H1 (cell line): ENCODE measurements around the gene BZW1. TPM values are rescaled to one million over a fixed set of nuclear protein-coding genes. Genes with fewer than 3 reads are reported as not detected.

Experiments
- CTCF ChIA-PET: fragments of 300-600 bp; sonication (Branson Sonifier 250); formaldehyde crosslinking; loops from one replicate; lab custom pipeline; 2021; ENCODE audit not compliant: partially characterized antibody; lab: Charles Lee
- POLR2A ChIA-PET: fragments of 300-600 bp; sonication (Branson Sonifier 250); formaldehyde crosslinking; loops from one replicate; lab custom pipeline; 2021; ENCODE audit warnings: inconsistent platforms; ENCODE audit not compliant: partially characterized antibody; lab: Charles Lee
- DNase-seq, 2 experiments: peaks; one replicate each; pipeline versions ENCODE4 v3.0.0 to v3.0.0-alpha.2; 2010 to 2022; ENCODE audit warnings: low spot score in 2 of 2, low read depth in 1 of 2, mixed read lengths in 1 of 2
- FAIRE-seq: peaks from 2 replicates; lab custom pipeline; 2011; peaks lifted over from hg19 to GRCh38; lab: Jason Lieb, UNC
- H2AFZ ChIP-seq: 2 replicates; pipeline ENCODE4 v1.8.1; 2012; ENCODE audit warnings: low read length, inconsistent platforms
- H2AK5ac ChIP-seq: 2 replicates; pipeline ENCODE4 v1.6.1; 2013; ENCODE audit warnings: low read depth, low read length
- H2BK120ac ChIP-seq: replicated peaks from 2 replicates; pipeline ENCODE3; 2013; ENCODE audit warnings: low read depth, low read length, inconsistent platforms
- H2BK12ac ChIP-seq: 2 replicates; pipeline ENCODE4 v1.6.1; 2013; ENCODE audit warnings: low read depth, low read length
- H2BK15ac ChIP-seq: 2 replicates; pipeline ENCODE4 v1.6.1; 2013; ENCODE audit warnings: low read length
- H2BK20ac ChIP-seq: 2 replicates; pipeline ENCODE4 v1.6.1; 2013; ENCODE audit warnings: low read length
- H2BK5ac ChIP-seq: 2 replicates; pipeline ENCODE4 v1.6.1; 2013; ENCODE audit warnings: low read depth, low read length
- H3K14ac ChIP-seq: 2 replicates; pipeline ENCODE4 v1.6.1; 2013; ENCODE audit warnings: inconsistent platforms; ENCODE audit not compliant: insufficient read length
- H3K18ac ChIP-seq: 2 replicates; pipeline ENCODE4 v1.6.1; 2013; ENCODE audit warnings: low read length; ENCODE audit errors: extremely low read depth
- H3K23ac ChIP-seq: 2 replicates; pipeline ENCODE4 v1.6.1; 2013; ENCODE audit warnings: inconsistent platforms; ENCODE audit not compliant: insufficient read length
- H3K23me2 ChIP-seq: 2 replicates; pipeline ENCODE4 v1.6.1; 2013; ENCODE audit warnings: low read depth, low read length
- H3K27ac ChIP-seq: 2 replicates; pipeline ENCODE4 v1.6.1; 2011; ENCODE audit warnings: low read depth, low read length, inconsistent platforms
- H3K27me3 ChIP-seq, 4 experiments: replicated peaks in 1 of 4; 1 replicate in 1 of 4; 2 replicates in 3 of 4; pipeline versions ENCODE4 v1.6.1 to v1.8.1; 2011 to 2013; ENCODE audit warnings: low read length in 3 of 4, mild to moderate bottlenecking in 3 of 4, inconsistent platforms in 2 of 4, mixed read lengths in 2 of 4, moderate library complexity in 1 of 4; ENCODE audit not compliant: control insufficient read depth in 3 of 4, insufficient read depth in 3 of 4; ENCODE audit errors: extremely low read depth in 1 of 4
- H3K36me3 ChIP-seq, 4 experiments: 2 replicates each; pipeline versions ENCODE4 v1.6.1 to v1.8.1; 2011 to 2013; ENCODE audit warnings: mild to moderate bottlenecking in 4 of 4, low read length in 3 of 4, moderate library complexity in 2 of 4, control low read depth in 1 of 4, inconsistent platforms in 1 of 4; ENCODE audit not compliant: insufficient read depth in 4 of 4, control insufficient read depth in 2 of 4
- H3K4ac ChIP-seq: replicated peaks from 2 replicates; pipeline ENCODE3; 2013; ENCODE audit warnings: low read length, low read depth, mixed read lengths, inconsistent platforms; ENCODE audit not compliant: insufficient read length
- H3K4me1 ChIP-seq, 4 experiments: replicated peaks in 1 of 4; 1 replicate in 1 of 4; 2 replicates in 3 of 4; pipeline versions ENCODE4 v1.6.1 to v1.8.1; 2011 to 2013; ENCODE audit warnings: low read length in 3 of 4, inconsistent platforms in 2 of 4, mixed read lengths in 1 of 4; ENCODE audit not compliant: insufficient read depth in 4 of 4, control insufficient read depth in 3 of 4
- H3K4me2 ChIP-seq, 2 experiments: 2 replicates each; pipeline versions ENCODE4 v1.6.1 to v1.8.1; 2011 to 2013; ENCODE audit warnings: low read depth in 2 of 2, low read length in 2 of 2, control low read depth in 1 of 2, inconsistent platforms in 1 of 2, mild to moderate bottlenecking in 1 of 2; ENCODE audit not compliant: insufficient read depth in 1 of 2
- H3K4me3 ChIP-seq, 4 experiments: fragments of 200-600, 300-600 bp in 1 of 4; sonication (generic), shearing (Covaris generic), sonication (Bioruptor Twin) in 1 of 4; 2 replicates each; pipeline versions ENCODE4 v1.5.1 to v1.8.1; 2011 to 2016; ENCODE audit warnings: low read length in 4 of 4, low read depth in 3 of 4, control low read depth in 2 of 4, inconsistent platforms in 2 of 4, mild to moderate bottlenecking in 2 of 4, mixed read lengths in 1 of 4, moderate library complexity in 1 of 4; ENCODE audit not compliant: insufficient read depth in 2 of 4; ENCODE audit errors: extremely low read depth in 1 of 4
- H3K56ac ChIP-seq: replicated peaks from 2 replicates; pipeline ENCODE3; 2013; ENCODE audit warnings: low read depth, mild to moderate bottlenecking, mixed read lengths, low read length, inconsistent platforms; ENCODE audit not compliant: insufficient read length
- H3K79me1 ChIP-seq: 2 replicates; pipeline ENCODE4 v1.6.1; 2013; ENCODE audit warnings: low read depth, low read length, control low read depth
- H3K79me2 ChIP-seq, 2 experiments: 2 replicates each; pipeline versions ENCODE4 v1.6.1 to v1.8.1; 2012 to 2013; ENCODE audit warnings: low read length in 2 of 2, mild to moderate bottlenecking in 2 of 2, inconsistent platforms in 1 of 2; ENCODE audit not compliant: insufficient read depth in 2 of 2, control insufficient read depth in 1 of 2
- H3K9ac ChIP-seq, 4 experiments: replicated peaks in 1 of 4; 1 replicate in 1 of 4; 2 replicates in 3 of 4; pipeline versions ENCODE4 v1.6.1 to v1.8.1; 2011 to 2013; ENCODE audit warnings: low read depth in 3 of 4, low read length in 3 of 4, control low read depth in 2 of 4, mild to moderate bottlenecking in 2 of 4, moderate library complexity in 2 of 4, inconsistent platforms in 1 of 4; ENCODE audit errors: extremely low read depth in 1 of 4
- H3K9me3 ChIP-seq, 2 experiments: 2 replicates each; pipeline versions ENCODE4 v1.6.1 to v1.8.1; 2012 to 2013; ENCODE audit warnings: mild to moderate bottlenecking in 2 of 2, moderate library complexity in 2 of 2, control low read depth in 1 of 2, inconsistent platforms in 1 of 2, low read depth in 1 of 2, low read length in 1 of 2, mixed read lengths in 1 of 2; ENCODE audit not compliant: insufficient read depth in 2 of 2
- H4K20me1 ChIP-seq, 2 experiments: replicated peaks in 1 of 2; 2 replicates each; pipeline versions ENCODE3 to v1.8.1; 2011 to 2013; ENCODE audit warnings: inconsistent platforms in 2 of 2, low read length in 2 of 2, mild to moderate bottlenecking in 1 of 2; ENCODE audit not compliant: insufficient read depth in 2 of 2, control insufficient read depth in 1 of 2
- H4K5ac ChIP-seq: 2 replicates; pipeline ENCODE4 v1.6.1; 2013; ENCODE audit warnings: low read length, low read depth, mixed read lengths, inconsistent platforms; ENCODE audit not compliant: insufficient read length
- H4K8ac ChIP-seq: 2 replicates; pipeline ENCODE4 v1.8.0; 2013; ENCODE audit warnings: mild to moderate bottlenecking, moderate library complexity, low read length, inconsistent platforms; ENCODE audit not compliant: insufficient read depth; ENCODE audit errors: extremely low read depth
- H4K91ac ChIP-seq: replicated peaks from 2 replicates; pipeline ENCODE3; 2013; ENCODE audit warnings: low read length, mixed read lengths, inconsistent platforms; ENCODE audit not compliant: insufficient read length
- ATF3 ChIP-seq: IDR thresholded peaks from 2 replicates; pipeline ENCODE4 v1.6.1; 2011; ENCODE audit warnings: low read depth, mild to moderate bottlenecking, low read length; ENCODE audit not compliant: insufficient read depth
- CBX8 ChIP-seq: fragments of 300-800, 300-1000 bp; sonication (generic); IDR thresholded peaks from 2 replicates; pipeline ENCODE4 v1.7.1; 2016; ENCODE audit warnings: low read depth, low read length, borderline replicate concordance
- HDAC6 ChIP-seq: IDR thresholded peaks from one replicate; pipeline ENCODE4 v1.7.1; 2012; ENCODE audit warnings: low read depth, mild to moderate bottlenecking, inconsistent platforms, low read length, moderate library complexity
- KDM4A ChIP-seq: IDR thresholded peaks from one replicate; pipeline ENCODE4 v1.7.1; 2012; ENCODE audit warnings: low read depth, mild to moderate bottlenecking, moderate library complexity, low read length, inconsistent platforms; ENCODE audit not compliant: severe bottlenecking
- KDM5A ChIP-seq: fragments of 200-600 bp; IDR thresholded peaks from 2 replicates; pipeline ENCODE4 v1.7.1; 2012; ENCODE audit warnings: mild to moderate bottlenecking, low read length, inconsistent platforms, mixed read lengths
- MAFK ChIP-seq: IDR thresholded peaks from 2 replicates; pipeline ENCODE4 v1.6.1; 2012; ENCODE audit warnings: low read depth, mild to moderate bottlenecking, improper control_type of control experiment, low read length
- POLR2A ChIP-seq, 2 experiments: IDR thresholded peaks; 1 replicate in 1 of 2; 2 replicates in 1 of 2; pipeline ENCODE4 v1.6.1; 2011; ENCODE audit warnings: low read depth in 2 of 2, low read length in 2 of 2, mild to moderate bottlenecking in 2 of 2; ENCODE audit errors: control extremely low read depth in 1 of 2
- SP4 ChIP-seq: IDR thresholded peaks from 2 replicates; pipeline ENCODE4 v1.6.1; 2012; ENCODE audit warnings: low read length, inconsistent platforms
- TBP ChIP-seq: IDR thresholded peaks from 2 replicates; pipeline ENCODE4 v1.6.1; 2011; ENCODE audit warnings: low read depth, low read length, improper control_type of control experiment
- YY1 ChIP-seq: IDR thresholded peaks from 2 replicates; pipeline ENCODE4 v1.6.1; 2011; ENCODE audit warnings: low read depth, mild to moderate bottlenecking, low read length
- WGBS, 2 experiments: shearing (Covaris generic) in 1 of 2; methylation state at CpG; one replicate each; pipeline versions ENCODE4 v1.1.6 to v1.1.7; 2013 to 2015; ENCODE audit warnings: low lambda C conversion rate in 2 of 2, mixed read lengths in 2 of 2, inconsistent platforms in 1 of 2, low coverage in 1 of 2, missing lambda C conversion rate in 1 of 2; ENCODE audit not compliant: insufficient replicate concordance in 2 of 2, insufficient coverage in 1 of 2, insufficient read length in 1 of 2; ENCODE audit errors: extremely low coverage in 1 of 2, missing lambda C conversion rate in 1 of 2; 5-methylcytosine and 5-hydroxymethylcytosine counted together
- polyA plus RNA-seq, 7 experiments: library from polyadenylated mRNA; depleted of rRNA in 3 of 7; stranded (reverse) in 5 of 7; unstranded in 2 of 7; fragments of >200 nt in 5 of 7; fragments of 200-250 nt in 2 of 7; gene quantifications; 1 replicate in 5 of 7; 2 replicates in 1 of 7; 4 replicates in 1 of 7; pipeline versions ENCODE4 v1.2.1 to v1.2.3, GENCODE V29; 2011 to 2013; ENCODE audit warnings: missing spikeins in 2 of 7, mixed read lengths in 2 of 7
- total RNA-seq: library from RNA; stranded (reverse); fragmentation: NEBNext Ultra II Directional; extraction: Animal tissue kit (Norgen Biotek cat#: 25700); gene quantifications from 2 replicates; pipeline ENCODE4 v1.2.1, GENCODE V29; 2021

Gene BZW1
- total and polyA plus RNA-seq, 2 of the 8 experiments (the other 6 are each of a cell fraction or from before 2014, with no cell fraction given): 152 to 335 TPM

- H3K23me2 ChIP-seq: no peaks in the 10 kb centered on the region; the same call in 1 of the 2 replicates
- no peak overlapping the region for H3K4ac ChIP-seq
- no peak for FAIRE-seq
- H2BK15ac ChIP-seq: no peak overlapping the region
- no peak overlapping the region for H3K18ac ChIP-seq
- H3K4me2 ChIP-seq: no peak overlapping the region
- no peak overlapping the region for H3K27ac ChIP-seq
- no peak overlapping the region for H3K14ac ChIP-seq
- H2AK5ac ChIP-seq: no peak overlapping the region
- no peaks in the 10 kb centered on the region for H3K9me3 ChIP-seq
- no peak overlapping the region for H2BK20ac ChIP-seq
- H3K27me3 ChIP-seq: no peaks in the 10 kb centered on the region
- H3K9ac ChIP-seq: no peak overlapping the region
- no peak overlapping the region for H4K5ac ChIP-seq
- DNase-seq: no peak
- H4K91ac ChIP-seq: no peak overlapping the region
- H4K8ac ChIP-seq: no peak overlapping the region
- WGBS, 2 experiments: 86% methylated on average over 6 of the region's 6 CpGs; no CpG with 5 or more reads in 1 of the 2 experiments
- ChIA-PET POLR2A (interaction anchor here (0.9 kb wide), 1 partner anchor 23 kb away, joined by 5 read pairs; no protein-coding TSS in a partner anchor), CTCF (interaction anchor here (1.0 kb wide), 1 partner anchor 75 kb away, joined by 3 read pairs; no protein-coding TSS in a partner anchor)
- no peaks in the 10 kb centered on the region for H4K20me1 ChIP-seq
- H3K4me3 ChIP-seq: no peak overlapping the region
- H3K79me2 ChIP-seq: no peaks in the 10 kb centered on the region
- no peak overlapping the region for H2BK120ac ChIP-seq
- H2BK5ac ChIP-seq: no peak overlapping the region; the same call in 1 of the 2 replicates
- no peak overlapping the region; the same call in 1 of the 2 replicates for H2BK12ac ChIP-seq
- peaks cover 2 to 9% (median 4%) of the 10 kb centered on the region in 4 experiments; a peak in 5 of 7 replicates for H3K4me1 ChIP-seq
- peak overlapping the region; percentile 33; the same call in 1 of the 2 replicates for H2AFZ ChIP-seq
- H3K56ac ChIP-seq: no peak overlapping the region
- H3K23ac ChIP-seq: no peak overlapping the region
- H3K36me3 ChIP-seq: no peaks in the 10 kb centered on the region
- no peaks in the 10 kb centered on the region for H3K79me1 ChIP-seq
- TF ChIP-seq YY1: no peak
- no peak for TF ChIP-seq KDM4A
- TF ChIP-seq MAFK: no peak
- TF ChIP-seq KDM5A: no peak
- no peak for TF ChIP-seq POLR2A (IDR thresholded peaks at IDR 0.05; ENCODE audit: control extremely low read depth in 1 of 2, low read depth in 2 of 2, low read length in 2 of 2)
- TF ChIP-seq TBP: no peak
- TF ChIP-seq ATF3: no peak
- TF ChIP-seq CBX8: no peak
- TF ChIP-seq SP4: no peak
- no peak for TF ChIP-seq HDAC6
Observed at GRCh38 chr2:200788121-200788718, 23.5 kb upstream of the BZW1 start.
